Spinal cord (tissue), 10 donors: ENCODE results near the gene SLC25A24. TPM values are rescaled to one million over a fixed set of nuclear protein-coding genes. Genes with fewer than 3 reads are reported as not detected.
A peak's percentile ranks its signal among the peaks of the same experiment; 100 is the strongest.
"Not testable (repeated sequence)": the region's sequence is repeated elsewhere in the genome, so short reads cannot be mapped to it uniquely, and the experiment has no call there.

Experiments
- DNase-seq, 6 donors: peaks; one replicate each; pipeline versions ENCODE4 v3.0.0 to v3.0.0-alpha.2; 2013 to 2015; ENCODE audit warnings: low spot score in 6 of 6, low read depth in 4 of 6
- H3K27ac ChIP-seq: one replicate; pipeline ENCODE4 v1.5.1; 2013; ENCODE audit warnings: low read depth, low read length, control low read depth
- H3K27me3 ChIP-seq: one replicate; pipeline ENCODE4 v1.6.1; 2013; ENCODE audit warnings: low read length; ENCODE audit not compliant: control insufficient read depth, insufficient read depth
- H3K36me3 ChIP-seq: one replicate; pipeline ENCODE4 v1.6.1; 2013; ENCODE audit warnings: low read length; ENCODE audit not compliant: control insufficient read depth, insufficient read depth
- H3K4me1 ChIP-seq: one replicate; pipeline ENCODE4 v1.6.1; 2013; ENCODE audit warnings: low read length; ENCODE audit not compliant: control insufficient read depth, insufficient read depth
- H3K4me3 ChIP-seq: one replicate; pipeline ENCODE4 v1.5.1; 2013; ENCODE audit warnings: low read depth, low read length, control low read depth
- H3K9me3 ChIP-seq: one replicate; pipeline ENCODE4 v1.6.1; 2013; ENCODE audit warnings: low read length; ENCODE audit not compliant: control insufficient read depth, insufficient read depth
- WGBS: methylation state at CpG from one replicate; pipeline ENCODE4 v1.1.5; 2013; ENCODE audit warnings: missing lambda C conversion rate; ENCODE audit not compliant: insufficient coverage; 5-methylcytosine and 5-hydroxymethylcytosine counted together
- long read RNA-seq, 4 donors: transcript quantifications; one replicate each; lab custom pipeline, GENCODE V29; 2026
- polyA plus RNA-seq, 2 donors: library from polyadenylated mRNA; unstranded; fragments of 120-200 nt; gene quantifications; one replicate each; pipeline ENCODE4 v1.2.1, GENCODE V29; 2013; ENCODE audit not compliant: insufficient read length in 2 of 2
- total RNA-seq, 2 donors: library from RNA; depleted of rRNA in 1 of 2; stranded (reverse); fragments of 120-200 nt in 1 of 2; fragments of >200 nt in 1 of 2; gene quantifications; one replicate each; pipeline versions ENCODE4 v1.2.3 to v1.2.4, GENCODE V29; 2013 to 2014
- donor health status: healthy.

Gene SLC25A24
- total RNA-seq: 10 to 100 TPM; 26.7 to 34.8 TPM
- 10 to 100 TPM; 10.7 to 14.7 TPM for polyA plus RNA-seq
- long read RNA-seq, donor 1, full-length matches to known transcripts: 6 of 18 reads
- long read RNA-seq, donor 1, partial matches to known transcripts: 12 of 18 reads
- long read RNA-seq, donor 1, other reads (novel, unspliced or antisense): 0 of 18 reads
- long read RNA-seq, donor 2, full-length matches to known transcripts: 5 of 5 reads
- long read RNA-seq, donor 2, partial matches to known transcripts: 0 of 5 reads
- long read RNA-seq, donor 2, other reads (novel, unspliced or antisense): 0 of 5 reads
- long read RNA-seq, donor 3, full-length matches to known transcripts: 4 of 4 reads
- long read RNA-seq, donor 3, partial matches to known transcripts: 0 of 4 reads
- long read RNA-seq, donor 3, other reads (novel, unspliced or antisense): 0 of 4 reads
- long read RNA-seq, donor 4, full-length matches to known transcripts: 29 of 43 reads
- long read RNA-seq, donor 4, partial matches to known transcripts: 14 of 43 reads
- long read RNA-seq, donor 4, other reads (novel, unspliced or antisense): 0 of 43 reads

GRCh38 chr1:108199781-108200686, at the start of gene SLC25A24:
Gene SLC25A24, minus strand, starts transcription at chr1:108200343. Its CDS starts 205 bp downstream, at chr1:108200138.
- no peaks in the 10 kb centered on the region for H3K27me3 ChIP-seq
- WGBS: 0% methylated on average over 95 of the region's 97 CpGs
- peak within 1 kb of the TSS; percentile 85 for H3K4me3 ChIP-seq
- H3K27ac ChIP-seq: peak within 1 kb of the TSS; percentile 84
- DNase-seq: peak; percentile 39 to 90 (median 54)
- peaks cover 3% of the 10 kb centered on the region for H3K4me1 ChIP-seq
- peaks cover 2% of the 10 kb centered on the region for H3K9me3 ChIP-seq
- no peaks in the 10 kb centered on the region for H3K36me3 ChIP-seq

- no CpG with 5 or more reads among the region's 3 CpGs for WGBS
- H3K9me3 ChIP-seq, H3K4me3 ChIP-seq, H3K4me1 ChIP-seq, H3K27me3 ChIP-seq, DNase-seq, H3K27ac ChIP-seq, H3K36me3 ChIP-seq: not testable (repeated sequence)
These were observed 43.8 kb upstream of the SLC25A24 start, which contains the start of gene NBPF4 for GRCh38 chr1:108243976-108244375. Gene NBPF4, minus strand, starts transcription at chr1:108244076. Its CDS starts 315 bp downstream, at chr1:108243761.

GRCh38 chr1:108239426-108239825, 39.3 kb upstream of the SLC25A24 start:
- WGBS: no CpG with 5 or more reads among the region's 2 CpGs
- not testable (repeated sequence) for DNase-seq, H3K4me1 ChIP-seq, H3K36me3 ChIP-seq, H3K27ac ChIP-seq, H3K4me3 ChIP-seq, H3K27me3 ChIP-seq, H3K9me3 ChIP-seq

- not testable (repeated sequence) for H3K4me3 ChIP-seq, H3K27me3 ChIP-seq, DNase-seq, H3K27ac ChIP-seq, H3K36me3 ChIP-seq, H3K4me1 ChIP-seq, H3K9me3 ChIP-seq
- WGBS: no CpG with 5 or more reads among the region's 2 CpGs
These were observed 35.2 kb upstream of the SLC25A24 start for GRCh38 chr1:108235308-108235707.

- H3K4me1 ChIP-seq, H3K27ac ChIP-seq, H3K4me3 ChIP-seq, H3K9me3 ChIP-seq, DNase-seq, H3K27me3 ChIP-seq, H3K36me3 ChIP-seq: not testable (repeated sequence)
- no CpG with 5 or more reads among the region's 3 CpGs for WGBS
These were observed 32.0 kb upstream of the SLC25A24 start for GRCh38 chr1:108232183-108232582.

GRCh38 chr1:108229976-108230375, 29.8 kb upstream of the SLC25A24 start:
- no CpG with 5 or more reads among the region's 3 CpGs for WGBS
- not testable (repeated sequence) for H3K9me3 ChIP-seq, H3K4me1 ChIP-seq, H3K36me3 ChIP-seq, H3K27ac ChIP-seq, H3K27me3 ChIP-seq, H3K4me3 ChIP-seq, DNase-seq

GRCh38 chr1:108227772-108228171, 27.6 kb upstream of the SLC25A24 start:
- not testable (repeated sequence) for H3K9me3 ChIP-seq, H3K27me3 ChIP-seq, H3K27ac ChIP-seq, DNase-seq, H3K4me1 ChIP-seq, H3K36me3 ChIP-seq, H3K4me3 ChIP-seq
- WGBS: no CpG with 5 or more reads among the region's 7 CpGs

- H3K27ac ChIP-seq, DNase-seq, H3K4me1 ChIP-seq, H3K36me3 ChIP-seq, H3K9me3 ChIP-seq, H3K4me3 ChIP-seq, H3K27me3 ChIP-seq: not testable (repeated sequence)
- WGBS: no CpG with 5 or more reads among the region's 4 CpGs
These were observed 26.7 kb upstream of the SLC25A24 start for GRCh38 chr1:108226855-108227254.

- not testable (repeated sequence) for H3K4me3 ChIP-seq, DNase-seq, H3K9me3 ChIP-seq, H3K27ac ChIP-seq, H3K27me3 ChIP-seq, H3K4me1 ChIP-seq, H3K36me3 ChIP-seq
- WGBS: 95% methylated on average over 2 of the region's 7 CpGs
These were observed 23.1 kb upstream of the SLC25A24 start for GRCh38 chr1:108223226-108223625.
